ENCODE results near the gene SNRNP48. TPM values are rescaled to one million over a fixed set of nuclear protein-coding genes. Genes with fewer than 3 reads are reported as not detected.

Gene SNRNP48
- 9.4 and 15.9 TPM in 2 replicates for total RNA-seq

GRCh38 chr6:7589949-7590917 lies at the start of gene SNRNP48:
SNRNP48 (plus strand) TSS chr6:7590198; CDS start chr6:7590258, 60 bp downstream.

GRCh38 chr6:7541175-7542064 lies 48.6 kb upstream of the SNRNP48 start, which contains the start of gene DSP:
DSP (plus strand) TSS chr6:7541671; CDS start chr6:7541916, 245 bp downstream.

Other genes starting within 250 kb of the SNRNP48 start
- 0.17 TPM in 1 of 2 replicates, not detected in the other for gene CAGE1, start 200.5 kb upstream of the SNRNP48 start, total RNA-seq
- gene RIOK1, start 200.4 kb upstream of the SNRNP48 start, total RNA-seq, result 12.4 and 15.7 TPM in 2 replicates
- gene DSP, start 48.5 kb upstream of the SNRNP48 start, total RNA-seq, result under 0.01 and 0.44 TPM in 2 replicates
- 0.87 and 1.3 TPM in 2 replicates for gene BMP6, start 135.9 kb downstream of the SNRNP48 start, total RNA-seq

Data from smooth muscle cell of trachea (primary cell).